NCI-H345 treated with DMSO at 0.1 percent for 48 hours (cell line): ENCODE results near the gene MTURN.

Experiments
- DNase-seq: peaks from one replicate; lab custom pipeline; 2025; ENCODE audit not compliant: unreplicated experiment; lab: John Stamatoyannopoulos, UW

MTURN gene

DNA sequence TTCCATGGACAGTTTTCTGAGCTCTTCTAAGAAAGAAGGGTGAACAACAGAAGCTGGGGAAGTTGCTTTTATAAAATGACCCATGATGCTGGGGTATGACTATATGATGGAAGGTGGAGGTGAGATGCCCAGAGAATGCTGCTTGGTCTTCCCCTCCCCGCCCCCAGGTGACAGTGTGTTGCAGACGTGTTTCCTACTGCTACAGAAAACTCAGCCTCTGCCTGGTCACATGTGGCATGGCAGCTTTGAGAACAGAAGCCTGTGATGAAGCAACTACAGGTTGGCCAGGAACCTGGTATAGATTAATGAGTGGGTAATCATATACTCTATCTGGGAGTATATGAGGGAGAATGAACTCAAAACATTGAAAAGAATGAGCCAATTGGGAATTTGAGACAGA is 67.1 kb downstream of the MTURN start:
- no peak for DNase-seq

- DNase-seq, result no peak
Measured at GRCh38 chr7:30202671-30203070, 67.9 kb downstream of the MTURN start.

DNA sequence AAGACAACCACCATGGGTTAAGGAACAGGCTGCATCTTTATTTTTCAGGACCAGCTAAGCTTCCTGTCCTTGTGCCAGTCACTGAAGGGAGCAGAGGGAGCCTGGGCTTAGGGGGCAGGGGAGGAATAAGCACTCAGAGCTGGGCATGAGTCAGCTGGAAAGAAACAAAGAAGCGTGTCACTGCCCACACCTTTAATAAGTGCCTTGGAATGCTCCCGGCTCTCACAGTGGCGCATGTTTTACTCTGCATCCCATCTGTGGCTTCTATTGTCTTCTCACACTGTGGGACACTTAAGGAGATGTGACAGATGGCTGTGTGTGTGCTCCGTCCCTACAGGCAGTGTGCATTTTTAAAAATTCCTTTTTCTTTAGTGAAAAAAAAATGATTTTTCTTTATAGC is 71.7 kb downstream of the MTURN start:
- no peak for DNase-seq

DNA sequence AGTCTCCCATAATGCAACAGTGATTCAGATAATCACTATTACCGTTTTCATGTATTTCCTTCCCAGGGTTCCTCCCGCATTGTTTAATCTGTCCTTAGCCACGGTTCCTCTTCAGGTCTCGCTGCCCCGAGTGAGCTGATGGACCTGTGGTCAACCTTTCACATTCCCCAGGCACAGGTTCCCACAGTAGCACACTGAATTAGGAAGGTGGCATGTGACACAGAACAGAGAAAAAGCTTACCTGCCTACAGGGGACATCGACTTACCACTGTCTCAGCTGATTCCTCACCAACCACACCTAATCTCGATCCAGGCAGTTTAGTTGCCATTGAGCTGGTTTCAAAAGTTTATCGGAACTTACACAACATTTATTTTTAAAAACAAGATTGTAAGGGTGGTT is 72.2 kb downstream of the MTURN start:
- no peak for DNase-seq

- no peak for DNase-seq
Measured at GRCh38 chr7:30207376-30207775, 72.6 kb downstream of the MTURN start.

GRCh38 chr7:30209951-30210350 is 75.2 kb downstream of the MTURN start:
- no peak for DNase-seq
